OCI-LY7 (cell line): ENCODE results near the gene MYRIP. TPM values are rescaled to one million over a fixed set of nuclear protein-coding genes. Genes with fewer than 3 reads are reported as not detected.

Source experiments
- BruUV-seq: library from RNA; stranded (reverse); fragments of 400-500 nt; replicated peaks from 2 replicates; lab custom pipeline; 2021; lab: Mats Ljungman, UMichigan
- CTCF ChIA-PET: fragments of 300-600 bp; sonication (Branson Sonifier 250); formaldehyde crosslinking; loops from one replicate; lab custom pipeline; 2022; ENCODE audit warnings: antibody characterized with exemption; ENCODE audit not compliant: unreplicated experiment; lab: Charles Lee
- POLR2A ChIA-PET: fragments of 300-600 bp; sonication (Branson Sonifier 250); formaldehyde crosslinking; loops from one replicate; lab custom pipeline; 2022; ENCODE audit warnings: antibody characterized with exemption; lab: Charles Lee
- DNase-seq: peaks from one replicate; pipeline ENCODE4 v3.0.0-alpha.2; 2015; ENCODE audit warnings: low spot score
- H2AFZ ChIP-seq: fragments of 200-600 bp; sonication (generic), shearing (Covaris generic); 2 replicates; pipeline ENCODE4 v1.6.1; 2014; ENCODE audit warnings: mild to moderate bottlenecking, antibody characterized with exemption, low read length, moderate library complexity
- H3K27ac ChIP-seq: fragments of 200-600 bp; sonication (generic); 2 replicates; pipeline ENCODE4 v1.5.1; 2014; ENCODE audit warnings: mixed run types, low read depth, mild to moderate bottlenecking, moderate library complexity, low read length, inconsistent platforms; ENCODE audit not compliant: poor library complexity, severe bottlenecking
- H3K36me3 ChIP-seq: fragments of 200-600 bp; sonication (generic); 2 replicates; pipeline ENCODE4 v1.6.1; 2014; ENCODE audit warnings: mild to moderate bottlenecking, antibody characterized with exemption, low read length, moderate library complexity, mixed read lengths; ENCODE audit not compliant: insufficient read depth
- H3K4me1 ChIP-seq: fragments of 200-600 bp; sonication (generic); 2 replicates; pipeline ENCODE4 v1.5.1; 2014; ENCODE audit warnings: mild to moderate bottlenecking, low read length; ENCODE audit not compliant: insufficient read depth, poor library complexity, severe bottlenecking
- H3K4me2 ChIP-seq: fragments of 200-600 bp; sonication (generic); 2 replicates; pipeline ENCODE4 v1.6.1; 2014; ENCODE audit warnings: mild to moderate bottlenecking, low read length
- H3K4me3 ChIP-seq: fragments of 200-600 bp; sonication (generic); 2 replicates; pipeline ENCODE4 v1.5.1; 2014; ENCODE audit warnings: mild to moderate bottlenecking, low read depth, low read length; ENCODE audit not compliant: poor library complexity, severe bottlenecking
- H3K79me2 ChIP-seq: fragments of 200-600 bp; sonication (generic); 2 replicates; pipeline ENCODE4 v1.6.1; 2016; ENCODE audit warnings: low read depth, mild to moderate bottlenecking, low read length, moderate library complexity, mixed read lengths; ENCODE audit not compliant: insufficient read depth
- H3K9me2 ChIP-seq: fragments of 200-600 bp; sonication (generic); 2 replicates; pipeline ENCODE4 v1.6.1; 2016; ENCODE audit warnings: mild to moderate bottlenecking, low read length, mixed read lengths; ENCODE audit not compliant: insufficient read depth
- H3K9me3 ChIP-seq: fragments of 200-600 bp; sonication (generic); 2 replicates; pipeline ENCODE4 v1.6.1; 2014; ENCODE audit warnings: mild to moderate bottlenecking, mixed run types, low read length, mixed read lengths
- H4K20me1 ChIP-seq: fragments of 200-600 bp; sonication (generic); 2 replicates; pipeline ENCODE4 v1.6.1; 2014; ENCODE audit warnings: mild to moderate bottlenecking, antibody characterized with exemption, low read length, moderate library complexity, mixed read lengths; ENCODE audit not compliant: insufficient read depth
- CTCF ChIP-seq: fragments of 200-600 bp; sonication (generic); conservative IDR thresholded peaks from 2 replicates; pipeline ENCODE4 v1.5.1; 2014; ENCODE audit warnings: mild to moderate bottlenecking, antibody characterized with exemption, low read length, moderate library complexity, mixed read lengths
- EZH2phosphoT487 ChIP-seq: fragments of 200-600 bp; sonication (generic); IDR thresholded peaks from 2 replicates; pipeline ENCODE4 v1.6.1; 2018; ENCODE audit warnings: low read depth, borderline replicate concordance, mild to moderate bottlenecking, mixed run types, antibody characterized with exemption, low read length, moderate library complexity, mixed read lengths
- intact Hi-C: fragments of 100-400 bp; cut with micrococcal nuclease; formaldehyde crosslinking; loops from one replicate; pipeline ENCODE4 v1.10.0; 2022; ENCODE audit not compliant: unreplicated experiment
- total RNA-seq, 2 experiments: library from RNA; depleted of rRNA in 1 of 2; stranded (reverse); fragments of >200 nt in 1 of 2; shearing (Covaris generic) in 1 of 2; gene quantifications; 2 replicates each; pipeline ENCODE4 v1.2.3, GENCODE V29; 2014 to 2022

MYRIP gene
- total RNA-seq, 2 experiments from 2014 or later, result not detected

- Histone ChIP-seq H3K4me2 (no peak overlapping the region), H3K9me3 (no peaks in the 10 kb centered on the region), H4K20me1 (no peaks in the 10 kb centered on the region), H3K4me3 (no peak overlapping the region), H3K36me3 (no peaks in the 10 kb centered on the region), H3K4me1 (no peaks in the 10 kb centered on the region), H3K9me2 (no peaks in the 10 kb centered on the region), H3K27ac (no peak overlapping the region), H3K79me2 (no peaks in the 10 kb centered on the region), H2AFZ (no peak overlapping the region)
- POLR2A ChIA-PET, result interaction anchor here (1.0 kb wide), 1 partner anchor 13 kb away, joined by 6 read pairs; no protein-coding TSS in a partner anchor
- BruUV-seq, result no TSS peak
- TF ChIP-seq CTCF, result no peak
- no peak for TF ChIP-seq EZH2phosphoT487
- DNase-seq, result no peak
- CTCF ChIA-PET, result no interaction called here
- intact Hi-C loops, result no loop called here
Measured at GRCh38 chr3:39903253-39903652, 93.8 kb downstream of the MYRIP start.

- Histone ChIP-seq H3K4me2 (no peak overlapping the region), H2AFZ (no peak overlapping the region), H3K4me1 (no peaks in the 10 kb centered on the region), H3K4me3 (no peak overlapping the region), H3K9me3 (no peaks in the 10 kb centered on the region), H4K20me1 (no peaks in the 10 kb centered on the region), H3K36me3 (no peaks in the 10 kb centered on the region), H3K79me2 (no peaks in the 10 kb centered on the region), H3K27ac (no peak overlapping the region), H3K9me2 (no peaks in the 10 kb centered on the region)
- DNase-seq, result no peak
- TF ChIP-seq EZH2phosphoT487 (no peak), CTCF (no peak)
- BruUV-seq, result no TSS peak
- POLR2A ChIA-PET, result interaction anchor here (1.1 kb wide), 1 partner anchor 24 kb away, joined by 3 read pairs; no protein-coding TSS in a partner anchor
- CTCF ChIA-PET, result no interaction called here
- intact Hi-C loops, result no loop called here
Measured at GRCh38 chr3:39905788-39906187, 96.4 kb downstream of the MYRIP start.

GRCh38 chr3:39907981-39908380 is 98.6 kb downstream of the MYRIP start:
- BruUV-seq, result no TSS peak

More at GRCh38 chr3:39907981-39908380, 98.6 kb downstream of the MYRIP start:
- POLR2A ChIA-PET, result no interaction called here
- no peak for TF ChIP-seq CTCF
- no peak for TF ChIP-seq EZH2phosphoT487
- no peaks in the 10 kb centered on the region for H3K9me2 ChIP-seq
- no peaks in the 10 kb centered on the region for H3K36me3 ChIP-seq
- no peaks in the 10 kb centered on the region for H4K20me1 ChIP-seq
- no peak overlapping the region for H3K4me3 ChIP-seq
- no peak for DNase-seq
- H2AFZ ChIP-seq, result no peak overlapping the region
- CTCF ChIA-PET, result no interaction called here
- no peaks in the 10 kb centered on the region for H3K9me3 ChIP-seq
- H3K79me2 ChIP-seq, result no peaks in the 10 kb centered on the region
- no peak overlapping the region for H3K4me2 ChIP-seq
- intact Hi-C loops, result no loop called here
- H3K4me1 ChIP-seq, result no peaks in the 10 kb centered on the region
- H3K27ac ChIP-seq, result no peak overlapping the region
